GM23338 (cell line): ENCODE measurements around the gene VSIG10L. TPM values are rescaled to one million over a fixed set of nuclear protein-coding genes. Genes with fewer than 3 reads are reported as not detected.

Experiments used
- ATAC-seq: fragments of 200-7000 bp; cut with Tn5 transposase; 3 replicates; pipeline ENCODE4 v1.9.1; 2020
- DNase-seq: peaks from one replicate; pipeline ENCODE4 v3.0.0-alpha.2; 2015; ENCODE audit warnings: low spot score
- H2AFZ ChIP-seq: fragments of 200-600 bp; sonication (generic); 2 replicates; pipeline ENCODE4 v1.8.0; 2016; ENCODE audit warnings: antibody characterized with exemption, mild to moderate bottlenecking, moderate library complexity
- H3F3A ChIP-seq: fragments of 200-600 bp; sonication (generic); replicated peaks from 2 replicates; pipeline ENCODE4 v1.8.0; 2017; ENCODE audit warnings: antibody characterized with exemption, mixed run types, low read depth
- H3K27ac ChIP-seq: fragments of 200-600 bp; sonication (generic); 2 replicates; pipeline ENCODE4 v1.6.1; 2016; ENCODE audit warnings: low read depth
- H3K27me3 ChIP-seq: fragments of 200-600 bp; sonication (generic); 2 replicates; pipeline ENCODE4 v1.8.0; 2016; ENCODE audit warnings: mild to moderate bottlenecking, mixed run types, moderate library complexity; ENCODE audit not compliant: insufficient read depth
- H3K36me3 ChIP-seq: fragments of 200-600 bp; sonication (generic); 2 replicates; pipeline ENCODE4 v1.8.0; 2016; ENCODE audit warnings: mild to moderate bottlenecking; ENCODE audit not compliant: insufficient read depth
- H3K4me1 ChIP-seq: fragments of 200-600 bp; sonication (generic); 2 replicates; pipeline ENCODE4 v1.8.0; 2016; ENCODE audit warnings: mild to moderate bottlenecking, moderate library complexity; ENCODE audit not compliant: insufficient read depth
- H3K4me2 ChIP-seq: fragments of 200-600 bp; sonication (generic); 2 replicates; pipeline ENCODE4 v1.7.1; 2017; ENCODE audit warnings: mixed run types
- H3K4me3 ChIP-seq: fragments of 200-600 bp; sonication (generic); 2 replicates; pipeline ENCODE4 v1.6.1; 2016; ENCODE audit warnings: mixed run types
- H3K79me2 ChIP-seq: fragments of 200-600 bp; sonication (generic); replicated peaks from 2 replicates; pipeline ENCODE4 v1.8.0; 2017; ENCODE audit warnings: mild to moderate bottlenecking; ENCODE audit not compliant: insufficient read depth
- H3K9me2 ChIP-seq: fragments of 200-600 bp; sonication (generic); 2 replicates; pipeline ENCODE4 v1.8.0; 2017; ENCODE audit not compliant: insufficient read depth
- H4K20me1 ChIP-seq: fragments of 200-600 bp; sonication (generic); replicated peaks from 2 replicates; pipeline ENCODE4 v1.8.0; 2017; ENCODE audit warnings: mild to moderate bottlenecking; ENCODE audit not compliant: insufficient read depth
- H3K27ac Mint-ChIP-seq: 2 replicates; pipeline ENCODE4 v1.8.0; 2020; ENCODE audit warnings: inconsistent platforms, mild to moderate bottlenecking, moderate library complexity, mixed read lengths
- H3K27me3 Mint-ChIP-seq: 3 replicates; pipeline ENCODE4 v1.8.0; 2022; ENCODE audit warnings: low read depth, mild to moderate bottlenecking, moderate library complexity, mixed read lengths, inconsistent platforms; ENCODE audit not compliant: insufficient read depth, poor library complexity
- H3K36me3 Mint-ChIP-seq: 3 replicates; pipeline ENCODE4 v1.8.0; 2021; ENCODE audit warnings: low read depth, mild to moderate bottlenecking, inconsistent platforms, moderate library complexity, mixed read lengths
- H3K4me1 Mint-ChIP-seq: 3 replicates; pipeline ENCODE4 v1.8.0; 2020; ENCODE audit warnings: mild to moderate bottlenecking, inconsistent platforms, mixed read lengths
- H3K4me3 Mint-ChIP-seq: 3 replicates; pipeline ENCODE4 v1.8.0; 2021; ENCODE audit warnings: moderate library complexity, mild to moderate bottlenecking, inconsistent platforms, mixed read lengths
- H3K9me3 Mint-ChIP-seq: 3 replicates; pipeline ENCODE4 v1.8.0; 2020; ENCODE audit warnings: moderate library complexity, mild to moderate bottlenecking, inconsistent platforms, mixed read lengths
- CTCF ChIP-seq, 2 experiments: fragments of 200-600 bp in 1 of 2; sonication (generic) in 1 of 2; conservative IDR thresholded peaks; 2 replicates each; pipeline versions ENCODE4 v1.5.1 to v1.6.1; 2016 to 2017; ENCODE audit warnings: antibody characterized with exemption in 2 of 2, low read depth in 2 of 2, mild to moderate bottlenecking in 2 of 2, moderate library complexity in 1 of 2
- NANOG ChIP-seq: IDR thresholded peaks from 2 replicates; pipeline ENCODE4 v1.6.1; 2016; ENCODE audit warnings: antibody characterized with exemption, borderline replicate concordance
- POLR2AphosphoS5 ChIP-seq: IDR thresholded peaks from 2 replicates; pipeline ENCODE4 v1.6.1; 2016; ENCODE audit warnings: antibody characterized with exemption, low read depth
- REST ChIP-seq: IDR thresholded peaks from one replicate; pipeline ENCODE4 v1.6.1; 2018; ENCODE audit warnings: antibody characterized with exemption; ENCODE audit not compliant: unreplicated experiment
- STAT1 ChIP-seq: IDR thresholded peaks from one replicate; pipeline ENCODE4 v1.6.1; 2016; ENCODE audit warnings: antibody characterized with exemption; ENCODE audit not compliant: unreplicated experiment
- ZNF462 ChIP-seq: fragments of 250-450 bp; sonication (Bioruptor Pico); IDR thresholded peaks from 2 replicates; pipeline ENCODE4 v1.5.0; 2020; ENCODE audit warnings: mild to moderate bottlenecking, moderate library complexity
- polyA plus RNA-seq: library from polyadenylated mRNA; unstranded; fragments of >200 nt; fragmentation: Nextera tagmentation; extraction: Ambion mirVana; gene quantifications from 2 replicates; pipeline ENCODE4 v1.2.1, GENCODE V29; 2016
- total RNA-seq: library from RNA; depleted of rRNA; stranded (reverse); fragments of >200 nt; shearing (Covaris generic); gene quantifications from 2 replicates; pipeline ENCODE4 v1.2.3, GENCODE V29; 2014

VSIG10L gene
- total and polyA plus RNA-seq, 2 experiments from 2014 or later: 9.6 to 10.4 TPM

GRCh38 chr19:51352783-51353360, 10.9 kb upstream of the VSIG10L start:
- Mint-ChIP-seq H3K4me3 (no peak overlapping the region), H3K36me3 (peaks cover 10% of the 10 kb centered on the region; the same call in 2 of the 3 replicates), H3K27ac (no peak overlapping the region), H3K27me3 (peaks cover 2% of the 10 kb centered on the region), H3K9me3 (no peaks in the 10 kb centered on the region), H3K4me1 (peaks cover 13% of the 10 kb centered on the region)
- no peak overlapping the region for H3K4me2 ChIP-seq
- no peak overlapping the region for H2AFZ ChIP-seq
- H3K27ac ChIP-seq: no peak overlapping the region
- H3K79me2 ChIP-seq: no peaks in the 10 kb centered on the region
- H3K4me1 ChIP-seq: peaks cover 9% of the 10 kb centered on the region; the same call in 1 of the 2 replicates
- H3K36me3 ChIP-seq: no peaks in the 10 kb centered on the region
- H4K20me1 ChIP-seq: no peaks in the 10 kb centered on the region
- DNase-seq (no peak), ATAC-seq (no peak)
- no peak for TF ChIP-seq NANOG
- no peak for TF ChIP-seq CTCF (conservative IDR thresholded peaks at IDR 0.05; ENCODE audit: low read depth in 2 of 2)
- TF ChIP-seq ZNF462 (CRISPR knock-in tag): no peak
- TF ChIP-seq POLR2AphosphoS5: no peak
- no peak for TF ChIP-seq REST
- TF ChIP-seq STAT1: no peak
- H3K27me3 ChIP-seq: no peaks in the 10 kb centered on the region
- no peak overlapping the region for H3K4me3 ChIP-seq
- no peaks in the 10 kb centered on the region for H3F3A ChIP-seq
- H3K9me2 ChIP-seq: no peaks in the 10 kb centered on the region
